ENCODE measurements around the gene RNF14. TPM values are rescaled to one million over a fixed set of nuclear protein-coding genes. Genes with fewer than 3 reads are reported as not detected.
A peak's percentile ranks its signal among the peaks of the same experiment; 100 is the strongest.

Gene RNF14
- total and polyA plus RNA-seq, 12 donors = 21.6 to 185 (median 83.6) TPM

- intact Hi-C loops (cut with DNase I) = loop anchor here in 1 of 2 donors (10.0 kb wide), 1 partner anchor 548 kb away; no protein-coding TSS in a partner anchor
- WGBS, 4 donors = 76 to 85% (median 82%) methylated on average over 2 to 3 of the region's 3 CpGs
- Histone ChIP-seq H3K9me3 (replicated peaks in 1 of 3) (no peaks in the 10 kb centered on the region), H3K4me3 (no peak overlapping the region), H3K27ac (peak overlapping the region in 2 of 5 donors; percentile 1 to 8), H3K4me1 (replicated peaks in 1 of 2) (peaks cover 0 to 11% of the 10 kb centered on the region in 2 donors), H3K27me3 (no peaks in the 10 kb centered on the region), H3K36me3 (replicated peaks in 1 of 2) (peaks cover 0 to 47% of the 10 kb centered on the region in 2 donors)
- no peak for DNase-seq
- no peak for TF ChIP-seq CTCF (IDR thresholded peaks at IDR 0.05)
- no peak for TF ChIP-seq POLR2A (IDR thresholded peaks at IDR 0.05)
These were observed 37.7 kb downstream of the RNF14 start for GRCh38 chr5:142006363-142007236.

GRCh38 chr5:142007237-142007544, 38.3 kb downstream of the RNF14 start:
- intact Hi-C loops (cut with DNase I) = loop anchor here in 1 of 2 donors (10.0 kb wide), 1 partner anchor 548 kb away; no protein-coding TSS in a partner anchor
- no peak for DNase-seq
- Histone ChIP-seq H3K9me3 (replicated peaks in 1 of 3) (no peaks in the 10 kb centered on the region), H3K27ac (peak overlapping the region in 1 of 5 donors; percentile 1), H3K36me3 (replicated peaks in 1 of 2) (peaks cover 0 to 41% of the 10 kb centered on the region in 2 donors), H3K4me3 (no peak overlapping the region), H3K4me1 (replicated peaks in 1 of 2) (peaks cover 0 to 17% of the 10 kb centered on the region in 2 donors), H3K27me3 (no peaks in the 10 kb centered on the region)
- 64 to 95% (median 93%) methylated on average over 1 of the region's 1 CpG for WGBS, 4 donors
- TF ChIP-seq CTCF (IDR thresholded peaks at IDR 0.05) = no peak
- no peak for TF ChIP-seq POLR2A (IDR thresholded peaks at IDR 0.05)

- Histone ChIP-seq H3K9me3 (replicated peaks in 1 of 3) (no peaks in the 10 kb centered on the region), H3K27ac (no peak overlapping the region), H3K27me3 (no peaks in the 10 kb centered on the region), H3K4me1 (replicated peaks in 1 of 2) (peaks cover 8 to 26% of the 10 kb centered on the region in 2 donors), H3K36me3 (replicated peaks in 1 of 2) (peaks cover 0 to 24% of the 10 kb centered on the region in 2 donors), H3K4me3 (no peak overlapping the region)
- intact Hi-C loops (cut with DNase I) = loop anchor here in 1 of 2 donors (10.0 kb wide), 1 partner anchor 546 kb away; no protein-coding TSS in a partner anchor
- no peak for DNase-seq
- TF ChIP-seq CTCF (IDR thresholded peaks at IDR 0.05) (no peak), POLR2A (IDR thresholded peaks at IDR 0.05) (no peak)
These were observed 39.9 kb downstream of the RNF14 start for GRCh38 chr5:142008813-142009212.

GRCh38 chr5:142009886-142010285, 41.0 kb downstream of the RNF14 start:
- H3K9me3 ChIP-seq (replicated peaks in 1 of 3) = no peaks in the 10 kb centered on the region
- H3K4me1 ChIP-seq (replicated peaks in 1 of 2) = peaks cover 16 to 28% of the 10 kb centered on the region in 2 donors
- H3K27ac ChIP-seq = no peak overlapping the region
- intact Hi-C loops (cut with DNase I) = loop anchor here in 1 of 2 donors (10.0 kb wide), 1 partner anchor 545 kb away; no protein-coding TSS in a partner anchor
- no peak for DNase-seq
- H3K4me3 ChIP-seq = no peak overlapping the region
- H3K27me3 ChIP-seq = no peaks in the 10 kb centered on the region
- WGBS, 4 donors = 88 to 92% (median 91%) methylated on average over 4 of the region's 4 CpGs
- peaks cover 0 to 14% of the 10 kb centered on the region in 2 donors for H3K36me3 ChIP-seq (replicated peaks in 1 of 2)
- TF ChIP-seq POLR2A (IDR thresholded peaks at IDR 0.05) (no peak), CTCF (IDR thresholded peaks at IDR 0.05) (no peak)
